DND-41 (cell line): Measurements from ENCODE around the gene ANGEL2.

Source experiments
- CTCF ChIP-seq: IDR thresholded peaks from 2 replicates; pipeline ENCODE4 v1.5.1; 2012; ENCODE audit warnings: borderline replicate concordance, low read length, moderate library complexity, mild to moderate bottlenecking; ENCODE audit not compliant: poor library complexity, severe bottlenecking; ENCODE audit errors: extremely low read depth
- EZH2 ChIP-seq: IDR thresholded peaks from 3 replicates; pipeline ENCODE4 v1.6.1; 2012; ENCODE audit warnings: borderline replicate concordance, low read depth, mild to moderate bottlenecking, moderate library complexity, low read length, inconsistent platforms; ENCODE audit not compliant: severe bottlenecking

- no peak for TF ChIP-seq EZH2
- no peak for TF ChIP-seq CTCF
Observed at GRCh38 chr1:212942679-212943392, 72.8 kb downstream of the ANGEL2 start.
